H1 (cell line): Measurements from ENCODE around the gene RFX5. TPM values are rescaled to one million over a fixed set of nuclear protein-coding genes. Genes with fewer than 3 reads are reported as not detected.

Experiments used
- CBX5 ChIP-seq: fragments of 300-800, 300-1000 bp; sonication (generic); IDR thresholded peaks from 2 replicates; pipeline ENCODE4 v1.7.1; 2016; ENCODE audit warnings: antibody characterized with exemption, low read length, low read depth
- CHD2 ChIP-seq: IDR thresholded peaks from 2 replicates; pipeline ENCODE4 v1.6.1; 2012; ENCODE audit warnings: low read length, improper control_type of control experiment
- EGR1 ChIP-seq: IDR thresholded peaks from 2 replicates; pipeline ENCODE4 v1.6.1; 2011; ENCODE audit warnings: low read depth, low read length, borderline replicate concordance
- HDAC6 ChIP-seq: IDR thresholded peaks from one replicate; pipeline ENCODE4 v1.7.1; 2012; ENCODE audit warnings: low read depth, mild to moderate bottlenecking, inconsistent platforms, low read length, moderate library complexity
- JUN ChIP-seq: IDR thresholded peaks from 2 replicates; pipeline ENCODE4 v1.6.1; 2011; ENCODE audit warnings: low read depth, mild to moderate bottlenecking, improper control_type of control experiment, low read length
- MAX ChIP-seq: IDR thresholded peaks from 2 replicates; pipeline ENCODE4 v1.6.1; 2012; ENCODE audit warnings: inconsistent platforms
- NANOG ChIP-seq: IDR thresholded peaks from 2 replicates; pipeline ENCODE4 v1.6.1; 2011; ENCODE audit warnings: low read length, low read depth, mild to moderate bottlenecking, inconsistent platforms; ENCODE audit not compliant: insufficient read depth, poor library complexity, severe bottlenecking
- NRF1 ChIP-seq: IDR thresholded peaks from 2 replicates; pipeline ENCODE4 v1.6.1; 2011; ENCODE audit warnings: mild to moderate bottlenecking, low read depth, low read length, improper control_type of control experiment
- RNF2 ChIP-seq: fragments of 200-900, 300-1000 bp; sonication (generic); IDR thresholded peaks from 2 replicates; pipeline ENCODE4 v1.7.1; 2016; ENCODE audit warnings: borderline replicate concordance, low read depth, mild to moderate bottlenecking, antibody characterized with exemption, low read length; ENCODE audit not compliant: poor library complexity, severe bottlenecking; ENCODE audit errors: missing control alignments
- SAP30 ChIP-seq: fragments of 300-600 bp; sonication (generic); IDR thresholded peaks from 2 replicates; pipeline ENCODE4 v1.7.1; 2012; ENCODE audit warnings: low read length, moderate library complexity, mild to moderate bottlenecking, inconsistent platforms; ENCODE audit not compliant: insufficient read depth, insufficient replicate concordance
- TAF1 ChIP-seq: IDR thresholded peaks from 2 replicates; pipeline ENCODE4 v1.6.1; 2011; ENCODE audit warnings: mild to moderate bottlenecking, low read depth, low read length
- TCF12 ChIP-seq: IDR thresholded peaks from 2 replicates; pipeline ENCODE4 v1.6.1; 2011; ENCODE audit warnings: low read depth, mild to moderate bottlenecking, low read length
- polyA plus RNA-seq, 7 experiments: library from polyadenylated mRNA; depleted of rRNA in 3 of 7; stranded (reverse) in 5 of 7; unstranded in 2 of 7; fragments of >200 nt in 5 of 7; fragments of 200-250 nt in 2 of 7; gene quantifications; 1 replicate in 5 of 7; 2 replicates in 1 of 7; 4 replicates in 1 of 7; pipeline versions ENCODE4 v1.2.1 to v1.2.3, GENCODE V29; 2011 to 2013; ENCODE audit warnings: missing spikeins in 2 of 7, mixed read lengths in 2 of 7
- total RNA-seq: library from RNA; stranded (reverse); fragmentation: NEBNext Ultra II Directional; extraction: Animal tissue kit (Norgen Biotek cat#: 25700); gene quantifications from 2 replicates; pipeline ENCODE4 v1.2.1, GENCODE V29; 2021
- TF ChIP-seq, protein P1 (sequence below): IDR thresholded peaks from 2 replicates; pipeline ENCODE4 v1.6.1; 2012; ENCODE audit warnings: inconsistent platforms
- TF ChIP-seq, protein P2 (sequence below), 3 experiments: IDR thresholded peaks; 1 replicate in 2 of 3; 2 replicates in 1 of 3; pipeline versions ENCODE4 v1.5.1 to v1.6.1; 2011; ENCODE audit warnings: low read length in 3 of 3, mild to moderate bottlenecking in 3 of 3, inconsistent platforms in 2 of 3, low read depth in 1 of 3, moderate library complexity in 1 of 3; ENCODE audit not compliant: insufficient read depth in 1 of 3; ENCODE audit errors: control extremely low read depth in 1 of 3

Gene RFX5
- total and polyA plus RNA-seq, 2 of the 8 experiments (the other 6 are each of a cell fraction or from before 2014, with no cell fraction given) = 27.8 to 59.7 TPM

- TF ChIP-seq NANOG = peak; percentile 33
- TF ChIP-seq, protein P1, sequence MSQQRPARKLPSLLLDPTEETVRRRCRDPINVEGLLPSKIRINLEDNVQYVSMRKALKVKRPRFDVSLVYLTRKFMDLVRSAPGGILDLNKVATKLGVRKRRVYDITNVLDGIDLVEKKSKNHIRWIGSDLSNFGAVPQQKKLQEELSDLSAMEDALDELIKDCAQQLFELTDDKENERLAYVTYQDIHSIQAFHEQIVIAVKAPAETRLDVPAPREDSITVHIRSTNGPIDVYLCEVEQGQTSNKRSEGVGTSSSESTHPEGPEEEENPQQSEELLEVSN = peak; percentile 86
- TF ChIP-seq CHD2 = peak; percentile 39; the same call in 1 of the 2 replicates
- no peak for TF ChIP-seq SAP30
- TF ChIP-seq HDAC6 = no peak
- peak; percentile 38; the same call in 1 of the 2 replicates for TF ChIP-seq EGR1
- TF ChIP-seq JUN = no peak
- peak; percentile 77 for TF ChIP-seq TAF1
- peak; percentile 61; the same call in 1 of the 2 replicates for TF ChIP-seq TCF12
- TF ChIP-seq NRF1 = no peak
- peak; percentile 92 for TF ChIP-seq MAX
- TF ChIP-seq RNF2 = no peak
- TF ChIP-seq, protein P2, sequence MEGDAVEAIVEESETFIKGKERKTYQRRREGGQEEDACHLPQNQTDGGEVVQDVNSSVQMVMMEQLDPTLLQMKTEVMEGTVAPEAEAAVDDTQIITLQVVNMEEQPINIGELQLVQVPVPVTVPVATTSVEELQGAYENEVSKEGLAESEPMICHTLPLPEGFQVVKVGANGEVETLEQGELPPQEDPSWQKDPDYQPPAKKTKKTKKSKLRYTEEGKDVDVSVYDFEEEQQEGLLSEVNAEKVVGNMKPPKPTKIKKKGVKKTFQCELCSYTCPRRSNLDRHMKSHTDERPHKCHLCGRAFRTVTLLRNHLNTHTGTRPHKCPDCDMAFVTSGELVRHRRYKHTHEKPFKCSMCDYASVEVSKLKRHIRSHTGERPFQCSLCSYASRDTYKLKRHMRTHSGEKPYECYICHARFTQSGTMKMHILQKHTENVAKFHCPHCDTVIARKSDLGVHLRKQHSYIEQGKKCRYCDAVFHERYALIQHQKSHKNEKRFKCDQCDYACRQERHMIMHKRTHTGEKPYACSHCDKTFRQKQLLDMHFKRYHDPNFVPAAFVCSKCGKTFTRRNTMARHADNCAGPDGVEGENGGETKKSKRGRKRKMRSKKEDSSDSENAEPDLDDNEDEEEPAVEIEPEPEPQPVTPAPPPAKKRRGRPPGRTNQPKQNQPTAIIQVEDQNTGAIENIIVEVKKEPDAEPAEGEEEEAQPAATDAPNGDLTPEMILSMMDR (IDR thresholded peaks at IDR 0.05; ENCODE audit: control extremely low read depth in 1 of 3, insufficient read depth in 1 of 3, low read depth in 1 of 3, low read length in 3 of 3) = no peak
- TF ChIP-seq CBX5 = no peak
Observed at GRCh38 chr1:151346769-151347522, at the start of gene RFX5 (continued).
